HG03135 (cell line): ENCODE data around the gene MORN1.
A peak's percentile ranks its signal among the peaks of the same experiment; 100 is the strongest.

Experiments
- ATAC-seq: cut with Tn5 transposase; IDR thresholded peaks from one replicate; pipeline ENCODE4 v1.9.1; 2021; ENCODE audit warnings: mild to moderate bottlenecking, moderate library complexity; ENCODE audit not compliant: unreplicated experiment

MORN1 gene

GRCh38 chr1:2388004-2388913 lies 3.1 kb downstream of the MORN1 start:
- ATAC-seq: no peak

DNA sequence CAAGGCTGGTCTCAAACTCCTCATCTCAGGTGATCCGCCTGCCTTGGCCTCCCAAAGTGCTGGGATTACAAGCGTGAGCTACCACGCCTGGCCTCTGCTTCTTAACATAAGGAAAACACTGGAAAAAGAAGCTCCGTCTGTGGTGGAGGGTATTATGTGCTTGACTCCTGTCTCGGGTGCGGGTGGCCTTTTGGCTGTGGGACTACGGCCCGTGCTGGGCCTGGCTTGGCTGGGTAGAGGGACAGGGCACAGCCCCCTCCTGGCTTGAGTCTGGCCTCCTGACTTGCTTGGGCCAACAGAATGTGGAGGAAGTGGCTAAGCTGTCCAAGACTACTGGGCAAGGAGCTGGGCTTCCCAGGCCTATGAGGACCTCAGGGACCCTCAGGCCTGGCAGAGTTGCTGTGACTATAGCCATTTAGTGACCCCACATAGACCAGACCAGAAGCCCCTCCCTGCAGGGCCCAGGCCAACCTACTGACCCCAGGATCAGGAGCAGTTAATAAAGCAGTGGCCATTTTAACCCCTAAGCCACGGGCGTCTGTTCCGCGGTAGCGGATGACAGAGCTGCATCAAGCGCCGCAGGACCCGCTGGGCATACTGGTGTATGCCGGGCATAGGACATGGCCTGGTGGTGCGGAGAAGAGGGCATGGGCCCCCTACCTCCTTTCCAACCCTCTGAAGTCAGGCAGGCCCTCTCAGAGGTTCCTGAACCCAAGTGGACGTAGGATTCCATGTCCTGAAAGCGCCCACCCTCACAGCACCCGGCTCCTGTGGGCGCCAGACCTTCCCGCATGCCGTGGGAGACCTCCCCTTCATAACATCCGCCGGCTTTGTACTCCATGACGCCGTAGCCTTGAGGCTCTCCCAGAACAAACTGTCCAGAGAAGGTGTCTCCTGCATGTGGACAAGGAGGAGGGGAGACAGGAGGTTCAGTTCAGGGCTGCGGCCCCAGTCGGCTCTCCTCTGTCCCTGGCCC lies 4.4 kb downstream of the MORN1 start:
- ATAC-seq: no peak

GRCh38 chr1:2385606-2386280 lies 5.6 kb downstream of the MORN1 start:
- no peak for ATAC-seq

GRCh38 chr1:2384941-2385481 lies 6.3 kb downstream of the MORN1 start:
- no peak for ATAC-seq

- ATAC-seq: no peak
These were observed 7.1 kb downstream of the MORN1 start for GRCh38 chr1:2384130-2384860.

GRCh38 chr1:2383576-2383975 lies 7.8 kb downstream of the MORN1 start:
- no peak for ATAC-seq

GRCh38 chr1:2382621-2383361 lies 8.6 kb downstream of the MORN1 start:
- no peak for ATAC-seq

GRCh38 chr1:2381741-2382620 lies 9.4 kb downstream of the MORN1 start:
- peak; percentile 73 for ATAC-seq

- no peak for ATAC-seq
These were observed 10.3 kb downstream of the MORN1 start for GRCh38 chr1:2380816-2381591.

DNA sequence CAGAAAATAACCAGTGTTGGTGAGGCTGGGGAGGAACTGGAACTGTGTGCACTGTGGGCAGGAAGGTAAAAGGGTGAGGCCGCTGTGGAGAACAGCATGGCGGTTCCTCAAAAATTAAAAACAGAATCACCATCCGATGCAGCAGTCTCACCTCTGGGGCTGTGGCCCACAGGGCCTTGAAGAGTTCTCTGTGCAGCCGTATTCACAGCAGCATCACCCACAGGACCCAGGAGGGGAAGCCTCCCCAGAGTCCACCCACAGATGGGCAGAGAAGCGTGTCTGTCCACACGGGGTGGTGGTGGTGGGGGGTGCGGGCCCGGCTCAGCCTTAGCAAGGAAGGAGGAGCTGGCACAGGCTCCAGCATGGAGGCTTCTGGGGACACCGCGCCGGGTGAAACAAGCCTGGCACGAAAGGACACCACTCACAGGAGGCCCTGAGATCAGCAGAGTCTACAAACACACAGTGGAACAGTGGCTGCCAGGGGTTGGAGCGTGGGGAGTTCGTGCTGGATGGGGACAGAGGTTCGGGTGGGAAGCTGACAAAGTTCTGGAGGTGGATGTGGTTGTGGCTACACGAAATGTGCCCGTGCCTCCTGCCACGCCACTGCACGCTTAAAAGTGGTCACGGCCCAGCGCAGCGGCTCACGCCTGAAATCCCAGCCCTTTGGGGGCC lies 11.5 kb downstream of the MORN1 start:
- no peak for ATAC-seq

DNA sequence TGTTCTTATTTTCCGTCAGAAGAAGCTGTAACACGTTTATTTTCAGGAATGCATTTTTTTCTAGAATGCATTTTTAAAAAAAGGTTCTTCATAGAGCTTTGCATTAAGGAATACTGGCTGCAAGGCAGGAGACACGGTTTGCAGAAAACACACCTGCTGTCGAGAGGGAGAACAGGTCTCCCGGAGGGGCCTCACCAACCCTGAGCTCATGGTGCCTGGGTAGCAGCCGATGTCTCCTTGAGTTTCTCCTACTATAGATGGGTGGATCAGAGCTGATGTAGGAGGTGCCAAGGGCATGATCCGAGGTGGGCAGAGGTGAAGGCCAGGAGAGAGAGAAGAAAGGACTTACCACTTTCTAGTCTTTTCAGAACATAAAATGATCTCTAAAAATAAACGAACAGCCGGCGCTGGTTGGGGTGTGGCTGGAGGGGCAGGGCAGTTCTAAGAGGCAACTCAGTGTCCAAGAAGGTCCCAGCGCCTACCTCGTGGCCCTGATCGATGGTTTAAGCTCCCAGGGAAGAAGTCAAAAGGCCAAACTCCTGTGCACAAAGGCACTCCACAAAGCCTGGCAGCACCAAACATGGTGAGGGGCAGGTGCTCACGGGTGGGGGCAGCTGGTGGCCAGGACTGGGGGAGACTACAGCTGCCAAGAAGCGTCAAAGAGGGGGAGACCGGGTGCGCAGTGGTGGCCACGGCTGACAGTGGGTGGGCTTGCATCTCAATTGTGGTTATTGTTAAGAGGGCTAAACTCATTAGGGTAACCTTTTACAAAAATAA lies 12.2 kb downstream of the MORN1 start:
- no peak for ATAC-seq

DNA sequence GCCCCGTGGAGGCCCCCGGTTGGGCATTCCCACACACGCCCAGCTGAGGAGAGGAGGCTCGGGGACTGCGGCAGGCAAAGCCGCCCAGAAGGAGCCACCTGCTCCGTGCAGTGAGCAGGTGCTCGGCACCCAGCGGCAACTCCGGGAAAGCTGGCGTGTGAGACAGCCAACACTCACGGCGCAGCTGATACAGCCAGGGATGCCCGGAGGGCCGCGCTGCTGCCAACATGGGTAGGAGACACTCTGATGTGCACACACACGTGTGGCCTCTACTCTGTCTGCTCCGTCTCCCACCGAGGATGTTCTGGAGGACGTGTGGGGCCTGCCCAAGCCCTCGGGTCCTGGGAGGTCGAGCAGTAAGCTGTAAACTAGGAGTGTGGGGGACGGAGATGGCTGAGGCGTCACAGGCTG lies 12.9 kb downstream of the MORN1 start:
- no peak for ATAC-seq

DNA sequence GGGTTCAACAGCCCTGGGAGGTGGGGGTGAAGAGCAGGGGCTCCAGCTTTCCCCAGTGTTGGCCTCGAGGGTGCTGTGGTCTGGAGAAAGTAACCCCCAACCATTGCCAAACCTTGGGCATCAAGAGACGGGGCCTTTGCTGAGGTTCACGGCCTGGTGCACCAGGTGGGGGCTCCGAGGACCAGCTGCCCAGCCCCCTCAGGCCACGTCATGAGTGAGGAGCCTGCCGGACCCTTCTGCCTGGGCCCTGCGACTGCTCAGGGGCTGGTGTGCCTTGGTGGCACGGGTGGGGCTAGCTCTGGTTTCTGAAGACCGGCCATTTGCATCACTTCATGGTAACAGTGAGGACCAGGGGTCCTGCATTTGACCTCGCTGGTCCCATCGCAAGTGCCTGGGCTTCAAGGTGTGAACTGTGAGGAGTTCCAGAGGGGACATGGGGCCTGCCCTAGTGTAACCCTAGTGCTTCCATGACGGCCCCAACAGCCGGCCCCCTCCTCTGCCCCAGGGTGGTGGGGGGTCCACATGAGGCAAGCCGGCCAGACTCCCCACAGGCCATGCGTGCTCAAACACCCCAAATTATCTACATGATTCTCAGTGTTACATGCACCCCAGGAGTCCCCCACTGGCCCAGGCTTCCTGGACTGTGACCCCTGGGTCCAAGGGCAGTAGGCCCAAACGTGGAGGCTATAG lies 13.5 kb downstream of the MORN1 start:
- no peak for ATAC-seq

GRCh38 chr1:2376931-2377672 lies 14.3 kb downstream of the MORN1 start:
- ATAC-seq: no peak

DNA sequence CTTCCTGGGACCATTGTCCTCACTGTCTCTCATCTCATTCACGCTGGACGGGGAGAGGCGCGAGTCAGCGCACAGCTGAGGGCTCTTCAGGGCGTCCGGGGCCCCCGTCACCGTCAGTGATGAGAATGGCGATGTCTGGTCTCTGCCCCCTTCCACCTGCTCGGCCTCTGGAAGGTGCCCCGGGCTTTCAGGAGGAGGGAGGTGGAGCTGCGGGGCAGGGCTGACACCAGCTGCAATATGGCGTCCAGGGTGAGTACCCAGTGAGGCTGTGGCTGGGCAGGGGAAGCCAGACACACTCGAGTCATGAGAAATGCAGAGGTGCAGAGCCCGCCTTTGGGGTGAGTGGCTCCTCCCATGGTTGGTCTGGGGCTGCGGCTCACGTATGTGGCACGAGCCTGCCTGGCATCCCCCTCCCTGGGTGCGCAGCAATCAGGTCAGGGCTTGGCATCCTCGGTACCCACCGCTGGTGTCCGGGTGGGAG lies 15.1 kb downstream of the MORN1 start:
- ATAC-seq: no peak
